Bronchial epithelial cell (primary cell): ENCODE data around the gene CA11. TPM values are rescaled to one million over a fixed set of nuclear protein-coding genes. Genes with fewer than 3 reads are reported as not detected.
"Not testable (repeated sequence)": the region's sequence is repeated elsewhere in the genome, so short reads cannot be mapped to it uniquely, and the experiment has no call there.

Experiments used
- DNase-seq: peaks from one replicate; pipeline ENCODE4 v3.0.0-alpha.2; 2010; ENCODE audit warnings: low read depth
- FAIRE-seq: peaks from 2 replicates; lab custom pipeline; 2011; peaks lifted over from hg19 to GRCh38; lab: Jason Lieb, UNC
- H3K27me3 ChIP-seq: 2 replicates; pipeline ENCODE4 v1.5.1; 2011; ENCODE audit warnings: low read length; ENCODE audit not compliant: control insufficient read depth, insufficient read depth
- H3K36me3 ChIP-seq: 2 replicates; pipeline ENCODE4 v1.5.1; 2011; ENCODE audit warnings: low read length; ENCODE audit not compliant: control insufficient read depth, insufficient read depth
- H3K4me3 ChIP-seq: 2 replicates; pipeline ENCODE4 v1.5.1; 2011; ENCODE audit warnings: mild to moderate bottlenecking, low read depth, low read length, control low read depth
- CTCF ChIP-seq: IDR thresholded peaks from 2 replicates; pipeline ENCODE4 v1.5.1; 2011; ENCODE audit warnings: mild to moderate bottlenecking, moderate library complexity, low read length, control low read depth, inconsistent platforms; ENCODE audit not compliant: insufficient read depth, severe bottlenecking
- total RNA-seq: library from RNA; depleted of rRNA; stranded (reverse); fragments of >200 nt; gene quantifications from 2 replicates; pipeline ENCODE4 v1.2.1, GENCODE V29; 2014

The CA11 gene
- total RNA-seq, 1 donor from 2014 or later = 2.4 TPM

- TF ChIP-seq CTCF = no peak
Observed at GRCh38 chr19:48659768-48660167, 13.8 kb upstream of the CA11 start.

GRCh38 chr19:48658483-48658882 is 12.5 kb upstream of the CA11 start:
- Histone ChIP-seq H3K4me3 (no peak overlapping the region), H3K27me3 (no peaks in the 10 kb centered on the region), H3K36me3 (no peaks in the 10 kb centered on the region)
- DNase-seq (no peak), FAIRE-seq (no peak)
- no peak for TF ChIP-seq CTCF

More at GRCh38 chr19:48659768-48660167, 13.8 kb upstream of the CA11 start:
- DNase-seq (peak; percentile 61), FAIRE-seq (no peak)
- Histone ChIP-seq H3K4me3 (no peak overlapping the region), H3K27me3 (no peaks in the 10 kb centered on the region), H3K36me3 (no peaks in the 10 kb centered on the region)

- not testable (repeated sequence) for H3K4me3 ChIP-seq, FAIRE-seq, DNase-seq, H3K36me3 ChIP-seq, H3K27me3 ChIP-seq
Observed at GRCh38 chr19:48657828-48658227, 11.8 kb upstream of the CA11 start.

GRCh38 chr19:48656840-48657474 is 11.0 kb upstream of the CA11 start:
- no peaks in the 10 kb centered on the region for H3K27me3 ChIP-seq
- no peak overlapping the region for H3K4me3 ChIP-seq
- DNase-seq = peak; percentile 84
- no peak for TF ChIP-seq CTCF
- no peak for FAIRE-seq
- H3K36me3 ChIP-seq = no peaks in the 10 kb centered on the region

- FAIRE-seq (no peak), DNase-seq (no peak)
- Histone ChIP-seq H3K36me3 (no peaks in the 10 kb centered on the region), H3K4me3 (no peak overlapping the region), H3K27me3 (no peaks in the 10 kb centered on the region)
- TF ChIP-seq CTCF = no peak
Observed at GRCh38 chr19:48654299-48655059, 8.5 kb upstream of the CA11 start.

GRCh38 chr19:48651683-48652048 is 5.7 kb upstream of the CA11 start:
- Histone ChIP-seq H3K27me3 (no peaks in the 10 kb centered on the region), H3K36me3 (no peaks in the 10 kb centered on the region), H3K4me3 (no peak overlapping the region)
- FAIRE-seq (no peak), DNase-seq (no peak)
- no peak for TF ChIP-seq CTCF
